SK-N-SH (cell line): ENCODE results near the gene GLDC. TPM values are rescaled to one million over a fixed set of nuclear protein-coding genes. Genes with fewer than 3 reads are reported as not detected.

Source experiments
- CTCF ChIA-PET: fragments of 300-600, 350-600 bp; formaldehyde crosslinking; extraction: SDS; loops from one replicate; lab custom pipeline; 2021; lab: Yijun Ruan, JAX
- POLR2A ChIA-PET: fragments of 350-600 bp; sonication (Branson Sonifier 250); formaldehyde crosslinking; extraction: SDS; loops from one replicate; lab custom pipeline; 2020; ENCODE audit warnings: antibody characterized with exemption, inconsistent platforms; lab: Yijun Ruan, JAX
- DNase-seq: peaks from one replicate; pipeline ENCODE4 v3.0.0; 2012
- H2AFZ ChIP-seq: fragments of 200-600 bp; sonication (generic); 2 replicates; pipeline ENCODE4 v1.8.1; 2016; ENCODE audit warnings: antibody characterized with exemption, mild to moderate bottlenecking, low read depth
- H3F3A ChIP-seq: fragments of 200-600 bp; sonication (generic); replicated peaks from 2 replicates; pipeline ENCODE3; 2016; ENCODE audit warnings: antibody characterized with exemption, mild to moderate bottlenecking; ENCODE audit not compliant: insufficient read depth
- H3K27ac ChIP-seq, 2 experiments: fragments of 200-500 bp in 1 of 2; fragments of 200-600 bp in 1 of 2; sonication (Bioruptor generic) in 1 of 2; sonication (generic), shearing (Covaris generic) in 1 of 2; 2 replicates each; pipeline versions ENCODE4 v1.5.1 to v1.6.1; 2014 to 2016; ENCODE audit warnings: low read depth in 2 of 2, inconsistent platforms in 1 of 2, low read length in 1 of 2, mild to moderate bottlenecking in 1 of 2, mixed read lengths in 1 of 2
- H3K27me3 ChIP-seq: fragments of 200-600 bp; sonication (generic), shearing (Covaris generic); 2 replicates; pipeline ENCODE4 v1.6.1; 2016; ENCODE audit warnings: mixed run types; ENCODE audit not compliant: insufficient read depth
- H3K36me3 ChIP-seq, 2 experiments: fragments of 200-500 bp in 1 of 2; fragments of 200-600 bp in 1 of 2; sonication (Bioruptor generic) in 1 of 2; sonication (generic) in 1 of 2; replicated peaks in 1 of 2; 2 replicates each; pipeline versions ENCODE3 to v1.5.1; 2014 to 2016; ENCODE audit warnings: low read length in 1 of 2, mild to moderate bottlenecking in 1 of 2; ENCODE audit not compliant: insufficient read depth in 2 of 2, control insufficient read depth in 1 of 2
- H3K4me1 ChIP-seq, 2 experiments: fragments of 200-500 bp in 1 of 2; fragments of 200-600 bp in 1 of 2; sonication (Bioruptor generic) in 1 of 2; sonication (generic), shearing (Covaris generic) in 1 of 2; 2 replicates each; pipeline versions ENCODE4 v1.5.1 to v1.6.1; 2014 to 2016; ENCODE audit warnings: low read depth in 1 of 2, low read length in 1 of 2, mixed run types in 1 of 2; ENCODE audit not compliant: insufficient read depth in 2 of 2, control insufficient read depth in 1 of 2
- H3K4me2 ChIP-seq: fragments of 200-600 bp; sonication (generic), shearing (Covaris generic); 2 replicates; pipeline ENCODE4 v1.6.1; 2017; ENCODE audit warnings: mixed run types
- H3K4me3 ChIP-seq, 2 experiments: fragments of 200-500 bp in 1 of 2; fragments of 200-600 bp in 1 of 2; sonication (Bioruptor generic) in 1 of 2; sonication (generic), shearing (Covaris generic) in 1 of 2; 2 replicates each; pipeline versions ENCODE4 v1.5.1 to v1.8.1; 2014 to 2016; ENCODE audit warnings: low read depth in 2 of 2, inconsistent platforms in 1 of 2, low read length in 1 of 2, mild to moderate bottlenecking in 1 of 2, mixed read lengths in 1 of 2, moderate library complexity in 1 of 2
- H3K79me2 ChIP-seq: fragments of 200-600 bp; sonication (generic); 2 replicates; pipeline ENCODE4 v1.8.1; 2017; ENCODE audit warnings: mild to moderate bottlenecking; ENCODE audit not compliant: insufficient read depth
- H3K9ac ChIP-seq: fragments of 200-600 bp; sonication (generic); 2 replicates; pipeline ENCODE4 v1.6.1; 2017; ENCODE audit warnings: mixed run types
- H3K9me2 ChIP-seq: fragments of 200-600 bp; sonication (generic); 2 replicates; pipeline ENCODE4 v1.6.1; 2017; ENCODE audit warnings: mixed run types
- H3K9me3 ChIP-seq: fragments of 200-600 bp; sonication (generic); 2 replicates; pipeline ENCODE4 v1.6.1; 2017; ENCODE audit warnings: mixed run types, mild to moderate bottlenecking, moderate library complexity
- H4K20me1 ChIP-seq: fragments of 200-600 bp; sonication (generic); 2 replicates; pipeline ENCODE4 v1.6.1; 2017; ENCODE audit warnings: mild to moderate bottlenecking, mixed run types; ENCODE audit not compliant: insufficient read depth
- CHD2 ChIP-seq: fragments of 150-350 bp; IDR thresholded peaks from 2 replicates; pipeline ENCODE4 v1.6.1; 2018; ENCODE audit warnings: low read length; ENCODE audit not compliant: partially characterized antibody
- ELF1 ChIP-seq: IDR thresholded peaks from 2 replicates; pipeline ENCODE4 v1.4.0; 2012
- EP300 ChIP-seq, 2 experiments: IDR thresholded peaks; 2 replicates each; pipeline versions ENCODE4 v1.4.0 to v1.6.1; 2012; ENCODE audit warnings: borderline replicate concordance in 1 of 2, low read depth in 1 of 2, low read length in 1 of 2
- EZH2phosphoT487 ChIP-seq: fragments of 200-600 bp; sonication (generic); IDR thresholded peaks from 2 replicates; pipeline ENCODE4 v1.6.1; 2017; ENCODE audit warnings: low read depth, mixed run types, mild to moderate bottlenecking, antibody characterized with exemption, moderate library complexity, borderline replicate concordance
- FOSL2 ChIP-seq: IDR thresholded peaks from 2 replicates; pipeline ENCODE4 v1.4.0; 2012; ENCODE audit warnings: low read depth, mild to moderate bottlenecking, moderate library complexity, borderline replicate concordance
- FOXM1 ChIP-seq: IDR thresholded peaks from 2 replicates; pipeline ENCODE4 v1.4.0; 2012; ENCODE audit warnings: low read depth, mild to moderate bottlenecking
- GABPA ChIP-seq: IDR thresholded peaks from 2 replicates; pipeline ENCODE4 v1.4.0; 2012; ENCODE audit warnings: low read depth, mild to moderate bottlenecking
- GATA2 ChIP-seq: sonication (generic); formaldehyde crosslinking; IDR thresholded peaks from 2 replicates; pipeline ENCODE4 v1.5.0; 2020; ENCODE audit warnings: mild to moderate bottlenecking, missing genetic modification reagents
- JUND ChIP-seq: IDR thresholded peaks from 2 replicates; pipeline ENCODE4 v1.4.0; 2012
- MEF2A ChIP-seq: IDR thresholded peaks from 2 replicates; pipeline ENCODE4 v1.4.0; 2012; ENCODE audit warnings: low read depth, borderline replicate concordance
- NFIC ChIP-seq: IDR thresholded peaks from 2 replicates; pipeline ENCODE4 v1.4.0; 2012; ENCODE audit warnings: borderline replicate concordance
- RAD21 ChIP-seq: IDR thresholded peaks from 2 replicates; pipeline ENCODE4 v1.6.1; 2012; ENCODE audit warnings: mild to moderate bottlenecking, low read length
- RCOR1 ChIP-seq: fragments of 150-350 bp; IDR thresholded peaks from 2 replicates; pipeline ENCODE4 v1.6.1; 2017; ENCODE audit warnings: antibody characterized with exemption, low read length
- RFX5 ChIP-seq: IDR thresholded peaks from 2 replicates; pipeline ENCODE4 v1.6.1; 2012; ENCODE audit warnings: mild to moderate bottlenecking, improper control_type of control experiment, low read length
- RXRA ChIP-seq: IDR thresholded peaks from 2 replicates; pipeline ENCODE4 v1.4.0; 2012; ENCODE audit warnings: low read depth, mild to moderate bottlenecking, borderline replicate concordance
- SIN3A ChIP-seq: IDR thresholded peaks from 2 replicates; pipeline ENCODE4 v1.6.1; 2012; ENCODE audit warnings: low read depth, mild to moderate bottlenecking, low read length, moderate library complexity, borderline replicate concordance
- TAF1 ChIP-seq: IDR thresholded peaks from 2 replicates; pipeline ENCODE4 v1.6.1; 2012; ENCODE audit warnings: low read depth, mild to moderate bottlenecking, low read length, moderate library complexity, borderline replicate concordance
- TCF12 ChIP-seq: IDR thresholded peaks from 2 replicates; pipeline ENCODE4 v1.4.0; 2012
- USF1 ChIP-seq: IDR thresholded peaks from 2 replicates; pipeline ENCODE4 v1.4.0; 2012; ENCODE audit warnings: low read depth, borderline replicate concordance
- WGBS: methylation state at CpG from one replicate; pipeline ENCODE4 v1.1.6; 2017; ENCODE audit warnings: low lambda C conversion rate; 5-methylcytosine and 5-hydroxymethylcytosine counted together
- polyA plus RNA-seq, 3 experiments: library from polyadenylated mRNA; depleted of rRNA; stranded (reverse); fragments of >200 nt; gene quantifications; 2 replicates each; pipeline ENCODE4 v1.2.3, GENCODE V29; 2012
- TF ChIP-seq, protein P1 (sequence below): fragments of 200-600 bp; sonication (generic); IDR thresholded peaks from 2 replicates; pipeline ENCODE4 v1.6.1; 2017; ENCODE audit warnings: antibody characterized with exemption, mild to moderate bottlenecking, moderate library complexity
- TF ChIP-seq, protein P2 (sequence below): fragments of 150-350 bp; IDR thresholded peaks from 2 replicates; pipeline ENCODE4 v1.6.1; 2017; ENCODE audit warnings: antibody characterized with exemption, low read length, low read depth, borderline replicate concordance
- TF ChIP-seq, protein P3 (sequence below): fragments of 150-350 bp; IDR thresholded peaks from 2 replicates; pipeline ENCODE4 v1.6.1; 2016; ENCODE audit warnings: mild to moderate bottlenecking, low read depth, low read length
- TF ChIP-seq, protein P4 (sequence below): IDR thresholded peaks from 2 replicates; pipeline ENCODE4; 2012

Gene GLDC
- polyA plus RNA-seq, 1 of the 3 experiments (the other 2 are of a cell fraction), result 4.1 TPM

DNA sequence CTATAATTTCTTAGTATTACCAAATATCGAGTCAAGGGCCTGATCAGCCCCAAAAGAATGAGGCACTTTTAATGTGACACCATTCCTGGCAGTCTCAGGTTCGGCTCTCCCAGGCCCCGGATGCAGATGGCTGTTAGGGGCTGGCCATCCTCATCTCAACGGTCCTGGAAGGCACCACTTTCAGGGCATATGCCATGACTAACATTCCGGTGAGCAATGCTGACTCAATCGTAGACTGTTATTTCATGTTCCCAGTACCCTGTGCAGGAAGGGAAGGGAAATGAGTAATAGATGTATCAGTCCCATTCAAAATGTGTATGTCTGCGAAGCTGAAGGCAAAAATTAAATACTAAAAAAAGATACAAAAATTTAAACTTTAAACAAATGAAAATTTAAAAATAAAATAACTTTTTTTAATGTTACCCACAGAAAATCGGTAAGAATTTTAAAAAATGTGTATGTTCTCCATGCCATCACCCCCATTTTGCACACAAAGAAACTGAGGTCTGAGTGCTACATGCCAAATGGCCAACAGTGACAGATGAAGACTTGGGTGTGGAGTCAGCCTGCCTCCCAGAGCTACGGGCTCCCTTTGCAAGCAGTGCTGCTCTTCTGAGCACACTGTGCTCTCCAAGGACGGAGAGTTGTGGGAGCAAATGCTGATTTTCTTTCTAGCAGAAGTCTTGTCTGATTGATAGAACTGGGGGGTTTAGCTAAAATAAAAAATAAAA, 79.0 kb downstream of the GLDC start (continued):
- TF ChIP-seq, protein P1, sequence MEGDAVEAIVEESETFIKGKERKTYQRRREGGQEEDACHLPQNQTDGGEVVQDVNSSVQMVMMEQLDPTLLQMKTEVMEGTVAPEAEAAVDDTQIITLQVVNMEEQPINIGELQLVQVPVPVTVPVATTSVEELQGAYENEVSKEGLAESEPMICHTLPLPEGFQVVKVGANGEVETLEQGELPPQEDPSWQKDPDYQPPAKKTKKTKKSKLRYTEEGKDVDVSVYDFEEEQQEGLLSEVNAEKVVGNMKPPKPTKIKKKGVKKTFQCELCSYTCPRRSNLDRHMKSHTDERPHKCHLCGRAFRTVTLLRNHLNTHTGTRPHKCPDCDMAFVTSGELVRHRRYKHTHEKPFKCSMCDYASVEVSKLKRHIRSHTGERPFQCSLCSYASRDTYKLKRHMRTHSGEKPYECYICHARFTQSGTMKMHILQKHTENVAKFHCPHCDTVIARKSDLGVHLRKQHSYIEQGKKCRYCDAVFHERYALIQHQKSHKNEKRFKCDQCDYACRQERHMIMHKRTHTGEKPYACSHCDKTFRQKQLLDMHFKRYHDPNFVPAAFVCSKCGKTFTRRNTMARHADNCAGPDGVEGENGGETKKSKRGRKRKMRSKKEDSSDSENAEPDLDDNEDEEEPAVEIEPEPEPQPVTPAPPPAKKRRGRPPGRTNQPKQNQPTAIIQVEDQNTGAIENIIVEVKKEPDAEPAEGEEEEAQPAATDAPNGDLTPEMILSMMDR, result no peak
- TF ChIP-seq FOXM1 (peak; percentile 90), FOSL2 (peak; percentile 99), JUND (peak; percentile 95), EP300 (IDR thresholded peaks at IDR 0.05; ENCODE audit: borderline replicate concordance in 1 of 2, low read depth in 1 of 2, low read length in 1 of 2) (peak in 1 of 2 experiments; percentile 97; a peak in 2 of 4 replicates), MEF2A (no peak), RFX5 (no peak), CHD2 (no peak), ELF1 (no peak), RCOR1 (no peak), GATA2 (CRISPR knock-in tag) (no peak)
- TF ChIP-seq, protein P2, sequence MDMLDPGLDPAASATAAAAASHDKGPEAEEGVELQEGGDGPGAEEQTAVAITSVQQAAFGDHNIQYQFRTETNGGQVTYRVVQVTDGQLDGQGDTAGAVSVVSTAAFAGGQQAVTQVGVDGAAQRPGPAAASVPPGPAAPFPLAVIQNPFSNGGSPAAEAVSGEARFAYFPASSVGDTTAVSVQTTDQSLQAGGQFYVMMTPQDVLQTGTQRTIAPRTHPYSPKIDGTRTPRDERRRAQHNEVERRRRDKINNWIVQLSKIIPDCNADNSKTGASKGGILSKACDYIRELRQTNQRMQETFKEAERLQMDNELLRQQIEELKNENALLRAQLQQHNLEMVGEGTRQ, result no peak
- TF ChIP-seq, protein P3, sequence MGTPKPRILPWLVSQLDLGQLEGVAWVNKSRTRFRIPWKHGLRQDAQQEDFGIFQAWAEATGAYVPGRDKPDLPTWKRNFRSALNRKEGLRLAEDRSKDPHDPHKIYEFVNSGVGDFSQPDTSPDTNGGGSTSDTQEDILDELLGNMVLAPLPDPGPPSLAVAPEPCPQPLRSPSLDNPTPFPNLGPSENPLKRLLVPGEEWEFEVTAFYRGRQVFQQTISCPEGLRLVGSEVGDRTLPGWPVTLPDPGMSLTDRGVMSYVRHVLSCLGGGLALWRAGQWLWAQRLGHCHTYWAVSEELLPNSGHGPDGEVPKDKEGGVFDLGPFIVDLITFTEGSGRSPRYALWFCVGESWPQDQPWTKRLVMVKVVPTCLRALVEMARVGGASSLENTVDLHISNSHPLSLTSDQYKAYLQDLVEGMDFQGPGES, result no peak
- TF ChIP-seq, protein P4, sequence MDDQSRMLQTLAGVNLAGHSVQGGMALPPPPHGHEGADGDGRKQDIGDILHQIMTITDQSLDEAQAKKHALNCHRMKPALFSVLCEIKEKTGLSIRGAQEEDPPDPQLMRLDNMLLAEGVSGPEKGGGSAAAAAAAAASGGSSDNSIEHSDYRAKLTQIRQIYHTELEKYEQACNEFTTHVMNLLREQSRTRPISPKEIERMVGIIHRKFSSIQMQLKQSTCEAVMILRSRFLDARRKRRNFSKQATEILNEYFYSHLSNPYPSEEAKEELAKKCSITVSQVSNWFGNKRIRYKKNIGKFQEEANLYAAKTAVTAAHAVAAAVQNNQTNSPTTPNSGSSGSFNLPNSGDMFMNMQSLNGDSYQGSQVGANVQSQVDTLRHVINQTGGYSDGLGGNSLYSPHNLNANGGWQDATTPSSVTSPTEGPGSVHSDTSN, result peak; percentile 63; the same call in 1 of the 2 replicates

DNA sequence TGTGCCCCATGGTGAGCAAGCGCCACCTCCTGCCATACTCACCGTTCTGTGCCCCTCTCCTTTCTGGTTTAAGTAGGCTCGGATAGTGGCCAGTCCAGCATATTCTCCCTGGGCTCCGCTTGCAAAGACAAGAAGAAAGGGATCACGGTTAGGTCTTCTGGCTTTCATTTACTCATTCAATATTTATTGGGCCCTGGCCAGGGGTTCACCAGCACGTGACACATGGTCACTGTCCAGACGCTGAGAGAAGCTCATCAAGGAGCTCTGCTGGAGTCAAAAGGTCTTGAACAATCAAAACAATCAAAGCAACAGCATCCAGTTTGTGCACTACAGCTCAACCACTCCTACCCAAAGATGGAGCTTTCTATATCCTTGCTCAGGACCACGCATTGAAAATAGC, 80.2 kb downstream of the GLDC start:
- H4K20me1 ChIP-seq, result no peaks in the 10 kb centered on the region
- no peaks in the 10 kb centered on the region for H3K27me3 ChIP-seq
- WGBS, result 91% methylated on average over 8 of the region's 8 CpGs
- H3K9me2 ChIP-seq, result no peaks in the 10 kb centered on the region
- H3K9me3 ChIP-seq, result no peaks in the 10 kb centered on the region
- H3K9ac ChIP-seq, result no peak overlapping the region
- no peaks in the 10 kb centered on the region for H3K36me3 ChIP-seq
- ChIA-PET CTCF (interaction anchor here (1.0 kb wide), 1 partner anchor 19 kb away, joined by 3 read pairs; no protein-coding TSS in a partner anchor), POLR2A (no interaction called here)
- peaks cover 47% of the 10 kb centered on the region for H3F3A ChIP-seq
- H3K4me1 ChIP-seq, result peaks cover 0 to 14% of the 10 kb centered on the region in 2 experiments; a peak in 3 of 4 replicates
- peak overlapping the region; percentile 37; the same call in 1 of the 2 replicates for H2AFZ ChIP-seq
- no peak overlapping the region for H3K4me3 ChIP-seq
- H3K4me2 ChIP-seq, result no peak overlapping the region
- DNase-seq, result no peak
- H3K27ac ChIP-seq, result peak overlapping the region in 1 of 2 experiments; percentile 100; a peak in 2 of 4 replicates
- H3K79me2 ChIP-seq, result no peaks in the 10 kb centered on the region
- no peak for TF ChIP-seq GABPA
- TF ChIP-seq USF1, result no peak
- no peak for TF ChIP-seq TCF12
- TF ChIP-seq JUND, result no peak
- TF ChIP-seq, protein P3, result no peak
- TF ChIP-seq NFIC, result no peak
- no peak for TF ChIP-seq TAF1
- TF ChIP-seq SIN3A, result no peak
- no peak for TF ChIP-seq MEF2A
- TF ChIP-seq RAD21, result no peak
- TF ChIP-seq RCOR1, result no peak
- TF ChIP-seq RXRA, result no peak
- TF ChIP-seq RFX5, result no peak
- TF ChIP-seq, protein P4, result no peak
- no peak for TF ChIP-seq EZH2phosphoT487
